Measurements from ENCODE around the gene GALK1. TPM values are rescaled to one million over a fixed set of nuclear protein-coding genes. Genes with fewer than 3 reads are reported as not detected.

GALK1 gene
- total and polyA plus RNA-seq, 5 experiments from 2014 or later = 9.5 to 18.0 (median 14.4) TPM

DNA sequence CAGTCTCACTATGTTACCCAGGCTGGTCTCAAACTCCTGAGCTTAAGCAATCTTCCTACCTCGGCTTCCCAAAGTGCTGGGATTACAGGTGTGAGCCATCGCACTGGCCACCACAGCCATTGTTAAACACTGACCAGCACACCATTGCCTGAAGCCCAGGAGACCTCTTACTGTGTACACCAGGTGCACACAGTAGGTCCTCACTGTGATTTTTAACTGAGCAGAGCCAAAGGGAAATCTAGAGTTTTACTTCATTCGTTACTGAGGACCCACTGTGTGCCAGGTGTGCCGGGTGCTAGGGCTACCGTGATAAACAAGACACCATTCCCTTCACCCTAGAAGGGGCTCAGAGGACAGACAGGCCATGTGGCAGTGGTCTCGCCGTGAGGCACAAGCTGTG, 39.5 kb downstream of the GALK1 start:
- H3K27ac Mint-ChIP-seq = peak overlapping the region in 1 of 10 donors; percentile 22
- no peak for DNase-seq
- POLR2A ChIA-PET = no interaction called here
- peaks cover 2 to 3% (median 2%) of the 10 kb centered on the region in 4 donors for H3K4me1 Mint-ChIP-seq
- no peak for ATAC-seq
- no peaks in the 10 kb centered on the region for H3K9me3 Mint-ChIP-seq
- peaks cover 0 to 2% (median 0%) of the 10 kb centered on the region in 5 donors for H3K27me3 Mint-ChIP-seq
- H3K4me3 Mint-ChIP-seq = no peak overlapping the region
- no peaks in the 10 kb centered on the region for H3K36me3 Mint-ChIP-seq

DNA sequence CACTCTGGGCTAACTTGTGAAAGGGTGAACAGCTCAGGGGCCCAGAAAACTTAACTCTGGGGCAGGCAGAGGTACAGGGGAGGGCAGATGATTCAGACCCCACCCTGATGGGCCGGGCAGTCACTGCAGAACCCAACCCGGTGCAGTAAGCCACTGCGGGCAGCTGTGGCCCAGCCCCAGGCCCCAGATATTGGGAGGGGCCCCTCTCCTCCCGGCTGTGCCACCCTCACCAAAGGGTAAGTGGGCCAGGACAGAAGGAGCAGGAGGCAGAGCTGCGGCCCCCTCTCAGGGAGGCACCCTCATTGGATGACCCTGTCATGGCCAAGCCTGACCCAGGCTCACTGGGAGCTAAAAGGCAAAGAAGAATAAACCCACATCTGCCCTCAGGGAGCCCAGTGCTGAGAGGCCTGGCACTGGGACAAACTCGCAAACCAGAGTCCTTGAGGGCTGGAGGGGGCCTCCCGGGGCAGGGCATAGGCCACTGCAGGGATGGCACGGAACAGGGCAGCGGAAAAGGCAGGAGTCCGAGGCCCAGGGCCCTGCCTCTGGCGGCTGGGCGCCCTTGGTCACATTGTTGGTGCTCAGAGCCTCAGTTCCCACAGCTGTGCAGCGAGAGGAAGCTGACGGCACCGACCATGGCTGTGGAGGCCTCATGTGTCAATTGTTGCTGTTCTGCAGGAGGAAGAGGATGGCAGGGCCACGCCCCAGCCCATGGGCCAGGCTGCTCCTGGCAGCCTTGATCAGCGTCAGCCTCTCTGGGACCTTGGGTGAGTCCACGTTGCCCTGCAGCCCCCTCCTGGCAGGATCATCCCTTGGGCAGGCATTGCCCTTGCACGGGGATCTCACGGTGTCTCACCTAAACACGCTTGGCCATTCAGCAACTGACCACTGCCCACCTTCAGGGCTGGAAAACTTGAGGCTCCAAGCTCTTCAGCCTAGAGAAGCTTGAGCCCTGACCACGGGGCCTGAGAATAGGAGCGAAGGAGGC, 40.7 kb downstream of the GALK1 start:
- DNase-seq (no peak), ATAC-seq (no peak)
- Mint-ChIP-seq H3K4me1 (peaks cover 2 to 7% (median 4%) of the 10 kb centered on the region in 4 donors), H3K27ac (no peak overlapping the region), H3K9me3 (no peaks in the 10 kb centered on the region), H3K4me3 (no peak overlapping the region), H3K27me3 (peaks cover 0 to 4% (median 0%) of the 10 kb centered on the region in 5 donors), H3K36me3 (no peaks in the 10 kb centered on the region)
- POLR2A ChIA-PET = interaction anchor here (0.6 kb wide), 1 partner anchor 90 kb away, joined by 3 read pairs; no protein-coding TSS in a partner anchor

- no peak overlapping the region for H3K27ac Mint-ChIP-seq
- H3K27me3 Mint-ChIP-seq = peaks cover 0 to 6% (median 0%) of the 10 kb centered on the region in 5 donors
- H3K36me3 Mint-ChIP-seq = no peaks in the 10 kb centered on the region
- DNase-seq = no peak
- H3K4me3 Mint-ChIP-seq = peak overlapping the region in 1 of 10 donors; percentile 18
- peaks cover 2 to 7% (median 4%) of the 10 kb centered on the region in 4 donors for H3K4me1 Mint-ChIP-seq
- POLR2A ChIA-PET = interaction anchor here (0.6 kb wide), 1 partner anchor 91 kb away, joined by 3 read pairs; no protein-coding TSS in a partner anchor
- no peaks in the 10 kb centered on the region for H3K9me3 Mint-ChIP-seq
- ATAC-seq = no peak
Observed at GRCh38 chr17:75723171-75723930, 41.6 kb downstream of the GALK1 start.

DNA sequence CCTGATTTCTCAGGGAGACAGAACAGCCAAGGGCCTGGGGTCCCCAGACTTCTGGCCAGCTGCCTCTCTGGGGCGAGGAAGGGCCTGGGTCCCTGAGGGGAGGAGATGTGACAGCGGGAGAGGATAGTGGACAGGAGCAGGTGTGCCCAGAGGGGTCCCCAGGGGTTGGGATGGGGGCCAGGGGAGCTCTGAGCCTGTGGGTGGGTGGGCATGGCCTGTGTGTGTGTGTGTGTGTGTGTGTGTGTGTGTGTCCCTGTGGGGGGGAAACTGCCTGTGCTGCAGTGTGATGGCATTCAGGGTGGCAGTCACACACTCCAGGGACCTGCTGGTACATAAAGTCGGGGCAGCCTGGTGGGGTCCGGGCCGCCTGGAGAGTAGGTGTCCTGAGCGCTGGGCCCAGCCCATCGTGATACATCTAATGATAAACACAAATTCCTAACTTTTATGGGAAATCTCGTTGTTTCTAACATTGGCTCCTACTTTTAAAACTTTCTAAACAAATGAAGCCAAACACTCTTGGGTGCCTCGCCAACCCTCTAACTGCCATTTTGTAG, 42.4 kb downstream of the GALK1 start:
- Mint-ChIP-seq H3K27ac (peak overlapping the region in 2 of 10 donors; percentile 13 to 27), H3K9me3 (no peaks in the 10 kb centered on the region), H3K27me3 (peaks cover 0 to 6% (median 0%) of the 10 kb centered on the region in 5 donors), H3K4me3 (peak overlapping the region in 3 of 10 donors; percentile 19 to 77 (median 26)), H3K36me3 (no peaks in the 10 kb centered on the region), H3K4me1 (peaks cover 2 to 7% (median 4%) of the 10 kb centered on the region in 4 donors)
- no peak for ATAC-seq
- POLR2A ChIA-PET = no interaction called here
- no peak for DNase-seq

- Mint-ChIP-seq H3K4me1 (peaks cover 2 to 7% (median 4%) of the 10 kb centered on the region in 4 donors), H3K27ac (peak overlapping the region in 2 of 10 donors; percentile 48 to 52), H3K4me3 (peak overlapping the region; percentile 33 to 66 (median 50)), H3K36me3 (no peaks in the 10 kb centered on the region), H3K27me3 (peaks cover 0 to 6% (median 0%) of the 10 kb centered on the region in 5 donors), H3K9me3 (no peaks in the 10 kb centered on the region)
- ATAC-seq = no peak
- POLR2A ChIA-PET = no interaction called here
- no peak for DNase-seq
Observed at GRCh38 chr17:75722076-75722475, 42.9 kb downstream of the GALK1 start.

- POLR2A ChIA-PET = interaction anchor here (0.9 to 1.5 kb wide), 2 partner anchors 11 to 54 kb away, joined by 3 read pairs; partner anchors contain the start of genes RECQL5 and SAP30BP
Observed at GRCh38 chr17:75721463-75722011, 43.5 kb downstream of the GALK1 start.

GRCh38 chr17:75720656-75721462, 44.1 kb downstream of the GALK1 start, which contains the start of gene ITGB4:
ITGB4 (plus strand) TSS chr17:75721459; CDS start chr17:75724704, 3,245 bp downstream.
- POLR2A ChIA-PET = interaction anchor here (0.5 to 1.5 kb wide), 4 partner anchors 10 to 67 kb away, joined by 3 to 4 read pairs (median 3); partner anchors contain the start of genes RECQL5, SAP30BP and UNK

More at GRCh38 chr17:75721463-75722011, 43.5 kb downstream of the GALK1 start:
- Mint-ChIP-seq H3K36me3 (no peaks in the 10 kb centered on the region), H3K27me3 (peaks cover 0 to 10% (median 0%) of the 10 kb centered on the region in 5 donors), H3K4me1 (peaks cover 2 to 7% (median 4%) of the 10 kb centered on the region in 4 donors), H3K9me3 (no peaks in the 10 kb centered on the region), H3K4me3 (peak overlapping the region; percentile 33 to 85 (median 50)), H3K27ac (peak overlapping the region in 2 of 10 donors; percentile 48 to 52)
- no peak for ATAC-seq
- no peak for DNase-seq

DNA sequence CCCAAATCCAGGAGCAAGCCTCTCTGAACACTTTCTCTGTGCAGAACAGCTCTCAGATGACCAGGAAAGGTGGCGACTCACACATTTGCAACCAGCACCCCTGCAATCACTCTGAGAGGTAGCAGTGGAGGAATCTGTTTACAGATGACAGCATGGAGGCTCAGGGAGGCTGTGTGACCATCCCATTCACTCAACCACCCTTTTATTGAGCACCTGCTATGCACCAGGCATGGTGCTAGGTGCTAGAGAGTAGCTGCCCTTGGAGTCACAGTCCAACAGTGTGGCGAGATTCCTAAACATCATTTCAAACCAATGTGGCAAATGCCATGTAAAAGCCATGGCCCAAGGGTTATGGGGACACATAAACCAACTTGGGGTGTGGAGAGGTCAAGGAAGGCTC, 45.3 kb downstream of the GALK1 start:
- DNase-seq (no peak), ATAC-seq (no peak)
- no peaks in the 10 kb centered on the region for H3K9me3 Mint-ChIP-seq
- H3K4me1 Mint-ChIP-seq = peaks cover 2 to 7% (median 4%) of the 10 kb centered on the region in 4 donors
- H3K27ac Mint-ChIP-seq = peak overlapping the region in 1 of 10 donors; percentile 3
- peaks cover 0 to 15% (median 2%) of the 10 kb centered on the region in 5 donors for H3K27me3 Mint-ChIP-seq
- peak overlapping the region in 9 of 10 donors; percentile 36 to 87 (median 84) for H3K4me3 Mint-ChIP-seq
- H3K36me3 Mint-ChIP-seq = no peaks in the 10 kb centered on the region
- POLR2A ChIA-PET = no interaction called here

More at GRCh38 chr17:75720656-75721462, 44.1 kb downstream of the GALK1 start, which contains the start of gene ITGB4:
- peaks cover 2 to 7% (median 4%) of the 10 kb centered on the region in 4 donors for H3K4me1 Mint-ChIP-seq
- peak; percentile 53 to 84 (median 66) for DNase-seq
- H3K27me3 Mint-ChIP-seq = peaks cover 0 to 13% (median 2%) of the 10 kb centered on the region in 5 donors
- H3K27ac Mint-ChIP-seq = peak within 1 kb of the TSS in 5 of 10 donors; percentile 33 to 83 (median 77)
- no peaks in the 10 kb centered on the region for H3K9me3 Mint-ChIP-seq
- no peaks in the 10 kb centered on the region for H3K36me3 Mint-ChIP-seq
- ATAC-seq = peak; percentile 95 to 96
- H3K4me3 Mint-ChIP-seq = peak within 1 kb of the TSS; percentile 75 to 88 (median 85)

- DNase-seq (no peak), ATAC-seq (no peak)
- H3K4me3 Mint-ChIP-seq = no peak overlapping the region
- H3K36me3 Mint-ChIP-seq = peaks cover 0 to 11% (median 0%) of the 10 kb centered on the region in 3 donors
- no peak overlapping the region for H3K27ac Mint-ChIP-seq
- POLR2A ChIA-PET = no interaction called here
- H3K9me3 Mint-ChIP-seq = no peaks in the 10 kb centered on the region
- peaks cover 0 to 13% (median 3%) of the 10 kb centered on the region in 5 donors for H3K27me3 Mint-ChIP-seq
- H3K4me1 Mint-ChIP-seq = no peaks in the 10 kb centered on the region
Observed at GRCh38 chr17:75712446-75712845, 52.5 kb downstream of the GALK1 start.

All from naive thymus-derived CD8-positive, alpha-beta T cell (primary cell).